ENCODE results near the gene FTSJ3.
A peak's percentile ranks its signal among the peaks of the same experiment; 100 is the strongest.

Gene FTSJ3

DNA sequence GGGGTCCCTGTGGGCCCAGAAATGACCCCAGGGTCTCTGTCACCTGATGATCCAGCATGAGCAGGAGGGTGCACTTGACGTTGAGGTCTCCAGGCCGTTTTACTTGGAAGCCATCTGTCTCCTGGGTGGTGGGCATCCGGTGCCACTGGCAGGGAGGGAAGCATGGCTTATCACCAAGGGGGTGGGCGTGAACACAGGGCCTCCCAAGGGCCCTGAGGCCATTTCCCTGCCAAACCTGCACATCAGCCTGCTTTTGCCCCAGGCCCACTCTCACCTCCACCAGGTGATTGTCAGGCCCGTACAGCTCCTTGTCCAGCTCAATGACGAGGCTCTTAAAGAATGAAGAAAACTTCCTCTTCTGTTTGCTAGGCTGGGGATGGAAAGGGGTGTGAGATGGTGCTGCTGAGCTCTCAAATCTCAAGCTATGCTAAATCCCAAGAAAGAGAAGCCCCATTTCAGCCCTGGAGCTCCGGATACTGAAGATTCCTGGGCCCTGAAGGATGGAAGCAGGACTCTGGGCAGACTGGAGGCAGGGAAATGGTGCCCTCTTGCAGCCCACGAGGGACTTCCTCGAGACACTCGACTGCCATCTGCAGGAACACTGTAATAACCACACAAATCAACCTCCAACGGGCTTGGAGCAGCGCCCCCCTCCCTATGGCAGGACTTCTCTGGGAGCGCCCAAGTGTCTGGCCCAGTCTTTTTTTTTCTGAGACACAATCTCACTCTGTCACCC lies 7.1 kb upstream of the FTSJ3 start:
- Histone ChIP-seq H3K27ac (ENCODE audit: low read depth, low read length) (no peak overlapping the region), H3K36me3 (ENCODE audit: insufficient read depth, low read length) (peaks cover 17% of the 10 kb centered on the region; the same call in 1 of the 2 replicates)

DNA sequence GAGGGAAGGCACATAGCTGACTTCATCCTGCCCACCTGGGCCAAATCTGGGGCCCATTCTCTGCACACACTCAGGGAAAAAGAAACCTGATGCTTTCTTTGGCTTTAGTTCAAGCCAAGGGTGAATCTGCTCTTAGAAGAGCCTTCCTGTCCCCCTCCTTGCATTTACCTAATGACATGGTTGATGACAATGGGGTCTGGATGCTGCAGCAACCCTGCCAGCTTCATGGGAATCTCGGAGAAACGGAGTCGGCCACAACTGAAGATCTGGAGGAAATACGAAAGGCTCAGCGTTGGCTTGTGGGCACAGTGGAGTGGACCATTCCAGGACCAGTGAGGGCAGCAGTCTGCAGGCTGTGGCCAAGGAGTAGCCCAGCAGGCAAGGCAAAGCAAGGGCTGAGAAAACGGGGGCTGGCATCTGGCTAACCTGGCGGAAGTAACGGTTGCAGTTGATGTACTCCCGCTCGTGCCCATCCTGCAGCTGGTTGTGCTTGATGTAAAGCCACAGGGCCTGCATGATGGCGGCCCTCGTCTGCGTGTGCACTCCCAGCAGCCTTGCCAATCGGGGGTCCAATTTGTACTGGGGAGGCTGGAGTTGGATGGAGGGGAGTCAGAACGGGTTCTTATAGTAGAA lies 6.4 kb upstream of the FTSJ3 start:
- peaks cover 34% of the 10 kb centered on the region for H3K79me2 ChIP-seq (ENCODE audit: control insufficient read depth, insufficient read depth, low read length, unreplicated experiment)
- peaks cover 16% of the 10 kb centered on the region for H3K4me1 ChIP-seq (ENCODE audit: control insufficient read depth, insufficient read depth, low read length, unreplicated experiment)
- H3K27ac ChIP-seq (ENCODE audit: low read depth, low read length), result no peak overlapping the region
- H3K4me3 ChIP-seq (ENCODE audit: low read depth, low read length), result no peak overlapping the region
- no peak overlapping the region for H2AFZ ChIP-seq (ENCODE audit: low read length, unreplicated experiment)
- H3K36me3 ChIP-seq (ENCODE audit: insufficient read depth, low read length), result peaks cover 22% of the 10 kb centered on the region; the same call in 1 of the 2 replicates
- H3K27me3 ChIP-seq (ENCODE audit: insufficient read depth, low read length), result no peaks in the 10 kb centered on the region

More for the DNA sequence above, 7.1 kb upstream of the FTSJ3 start:
- no peaks in the 10 kb centered on the region for H3K27me3 ChIP-seq (ENCODE audit: insufficient read depth, low read length)
- H3K4me1 ChIP-seq (ENCODE audit: control insufficient read depth, insufficient read depth, low read length, unreplicated experiment), result peaks cover 20% of the 10 kb centered on the region
- H3K4me3 ChIP-seq (ENCODE audit: low read depth, low read length), result no peak overlapping the region
- no peak overlapping the region for H2AFZ ChIP-seq (ENCODE audit: low read length, unreplicated experiment)
- H3K79me2 ChIP-seq (ENCODE audit: control insufficient read depth, insufficient read depth, low read length, unreplicated experiment), result peaks cover 29% of the 10 kb centered on the region

DNA sequence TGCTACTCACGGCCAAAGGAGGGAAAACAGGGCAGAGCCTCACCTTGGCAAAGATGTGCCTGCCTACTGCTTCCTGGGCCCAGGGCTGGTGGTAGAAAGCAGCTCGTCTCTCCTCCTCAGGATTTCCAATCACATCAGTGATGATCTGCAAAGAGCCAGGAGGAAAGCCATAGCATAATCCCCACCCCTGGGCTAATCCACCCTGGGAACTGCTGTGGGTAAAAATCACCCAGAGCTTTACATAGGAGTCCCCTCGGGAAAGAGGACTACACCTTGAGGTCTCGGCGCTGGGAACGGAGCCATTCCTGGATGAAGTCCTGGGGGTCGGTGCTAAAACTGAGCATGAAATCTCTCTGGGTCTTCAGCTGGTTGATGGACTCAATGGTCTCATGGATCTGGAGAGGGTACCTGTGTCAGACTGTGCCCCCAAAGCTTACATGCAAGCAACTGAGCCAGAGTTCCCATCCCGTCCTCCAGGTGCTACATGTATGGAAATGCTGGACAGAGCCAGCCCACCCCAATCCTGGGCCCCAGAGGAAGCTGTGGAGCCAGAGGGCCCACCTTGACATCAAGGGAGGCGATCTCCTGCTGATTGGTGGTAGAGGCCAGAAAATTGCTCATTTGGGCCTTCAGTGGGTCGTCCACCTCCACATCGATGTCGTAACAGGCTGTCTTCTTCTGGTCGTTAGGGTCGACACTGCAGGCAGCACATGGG lies 5.7 kb upstream of the FTSJ3 start:
- no peak overlapping the region for H3K27ac ChIP-seq (ENCODE audit: low read depth, low read length)
- peaks cover 25% of the 10 kb centered on the region; the same call in 1 of the 2 replicates for H3K36me3 ChIP-seq (ENCODE audit: insufficient read depth, low read length)
- H2AFZ ChIP-seq (ENCODE audit: low read length, unreplicated experiment), result no peak overlapping the region
- peaks cover 37% of the 10 kb centered on the region for H3K79me2 ChIP-seq (ENCODE audit: control insufficient read depth, insufficient read depth, low read length, unreplicated experiment)
- peaks cover 16% of the 10 kb centered on the region for H3K4me1 ChIP-seq (ENCODE audit: control insufficient read depth, insufficient read depth, low read length, unreplicated experiment)
- no peaks in the 10 kb centered on the region for H3K27me3 ChIP-seq (ENCODE audit: insufficient read depth, low read length)
- H3K4me3 ChIP-seq (ENCODE audit: low read depth, low read length), result no peak overlapping the region

DNA sequence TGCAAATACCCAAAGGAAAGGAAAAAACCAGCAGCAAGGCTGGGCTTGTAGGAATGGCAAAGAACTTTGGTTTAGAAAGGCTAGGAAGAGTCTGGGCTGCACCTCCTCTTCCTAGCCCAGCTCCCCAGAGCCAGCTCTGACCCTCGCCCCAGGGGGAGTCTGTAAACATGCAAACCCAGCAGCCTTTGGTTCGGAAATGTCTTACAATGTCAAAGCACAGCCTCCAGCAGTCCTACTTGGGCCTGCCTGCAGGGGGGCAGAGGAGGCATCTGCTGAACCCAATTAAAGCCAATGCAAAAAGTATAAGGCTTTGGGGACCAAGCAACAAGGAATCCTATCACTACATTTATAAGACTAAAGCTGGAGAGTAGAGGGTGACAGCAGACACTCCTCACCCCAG lies 5.0 kb upstream of the FTSJ3 start:
- H3K4me3 ChIP-seq (ENCODE audit: low read depth, low read length), result no peak overlapping the region
- peaks cover 25% of the 10 kb centered on the region; the same call in 1 of the 2 replicates for H3K36me3 ChIP-seq (ENCODE audit: insufficient read depth, low read length)
- H3K4me1 ChIP-seq (ENCODE audit: control insufficient read depth, insufficient read depth, low read length, unreplicated experiment), result peaks cover 11% of the 10 kb centered on the region
- H3K79me2 ChIP-seq (ENCODE audit: control insufficient read depth, insufficient read depth, low read length, unreplicated experiment), result peaks cover 36% of the 10 kb centered on the region
- H3K27ac ChIP-seq (ENCODE audit: low read depth, low read length), result no peak overlapping the region
- H2AFZ ChIP-seq (ENCODE audit: low read length, unreplicated experiment), result no peak overlapping the region
- H3K27me3 ChIP-seq (ENCODE audit: insufficient read depth, low read length), result no peaks in the 10 kb centered on the region

DNA sequence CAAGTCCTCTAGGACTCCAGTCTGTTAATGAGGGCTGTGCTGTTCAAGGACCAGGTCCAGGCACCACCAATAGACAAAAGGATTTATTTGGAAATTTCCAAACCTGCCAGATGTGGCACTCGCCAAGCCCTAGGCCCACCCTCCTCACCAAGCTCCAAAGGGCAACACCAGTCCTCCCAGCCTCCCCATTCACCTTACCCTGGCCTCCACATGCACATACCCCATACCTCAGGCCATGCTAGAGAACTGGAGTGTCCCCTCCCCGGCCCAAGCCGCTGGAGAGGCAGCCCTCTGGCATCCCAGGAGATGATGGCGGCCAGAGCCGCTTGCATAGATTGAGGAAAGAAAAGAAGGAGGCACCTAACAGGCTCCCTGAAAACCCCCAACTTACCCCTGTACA lies 4.6 kb upstream of the FTSJ3 start:
- Histone ChIP-seq H3K4me3 (ENCODE audit: low read depth, low read length) (no peak overlapping the region), H3K4me1 (ENCODE audit: control insufficient read depth, insufficient read depth, low read length, unreplicated experiment) (peaks cover 11% of the 10 kb centered on the region), H2AFZ (ENCODE audit: low read length, unreplicated experiment) (no peak overlapping the region), H3K27me3 (ENCODE audit: insufficient read depth, low read length) (no peaks in the 10 kb centered on the region), H3K27ac (ENCODE audit: low read depth, low read length) (no peak overlapping the region), H3K79me2 (ENCODE audit: control insufficient read depth, insufficient read depth, low read length, unreplicated experiment) (peaks cover 33% of the 10 kb centered on the region), H3K36me3 (ENCODE audit: insufficient read depth, low read length) (peaks cover 25% of the 10 kb centered on the region; the same call in 1 of the 2 replicates)

DNA sequence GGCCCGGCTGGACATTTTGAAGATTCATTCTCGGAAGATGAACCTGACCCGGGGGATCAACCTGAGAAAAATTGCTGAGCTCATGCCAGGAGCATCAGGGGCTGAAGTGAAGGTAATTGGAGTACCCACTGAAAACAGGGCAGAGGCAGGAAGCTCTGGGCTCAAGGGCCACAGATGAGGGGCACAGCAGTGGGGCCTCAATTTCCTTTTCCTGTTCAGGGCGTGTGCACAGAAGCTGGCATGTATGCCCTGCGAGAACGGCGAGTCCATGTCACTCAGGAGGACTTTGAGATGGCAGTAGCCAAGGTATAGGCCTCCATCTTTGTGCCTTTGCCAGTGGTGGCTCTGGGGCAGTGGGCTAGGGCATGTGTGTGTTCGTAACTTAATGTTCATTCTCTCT lies 4.0 kb upstream of the FTSJ3 start:
- no peak overlapping the region for H2AFZ ChIP-seq (ENCODE audit: low read length, unreplicated experiment)
- H3K36me3 ChIP-seq (ENCODE audit: insufficient read depth, low read length), result peaks cover 25% of the 10 kb centered on the region; the same call in 1 of the 2 replicates
- H3K27me3 ChIP-seq (ENCODE audit: insufficient read depth, low read length), result no peaks in the 10 kb centered on the region
- H3K4me1 ChIP-seq (ENCODE audit: control insufficient read depth, insufficient read depth, low read length, unreplicated experiment), result peaks cover 11% of the 10 kb centered on the region
- H3K79me2 ChIP-seq (ENCODE audit: control insufficient read depth, insufficient read depth, low read length, unreplicated experiment), result peaks cover 30% of the 10 kb centered on the region
- no peak overlapping the region for H3K4me3 ChIP-seq (ENCODE audit: low read depth, low read length)
- no peak overlapping the region for H3K27ac ChIP-seq (ENCODE audit: low read depth, low read length)

DNA sequence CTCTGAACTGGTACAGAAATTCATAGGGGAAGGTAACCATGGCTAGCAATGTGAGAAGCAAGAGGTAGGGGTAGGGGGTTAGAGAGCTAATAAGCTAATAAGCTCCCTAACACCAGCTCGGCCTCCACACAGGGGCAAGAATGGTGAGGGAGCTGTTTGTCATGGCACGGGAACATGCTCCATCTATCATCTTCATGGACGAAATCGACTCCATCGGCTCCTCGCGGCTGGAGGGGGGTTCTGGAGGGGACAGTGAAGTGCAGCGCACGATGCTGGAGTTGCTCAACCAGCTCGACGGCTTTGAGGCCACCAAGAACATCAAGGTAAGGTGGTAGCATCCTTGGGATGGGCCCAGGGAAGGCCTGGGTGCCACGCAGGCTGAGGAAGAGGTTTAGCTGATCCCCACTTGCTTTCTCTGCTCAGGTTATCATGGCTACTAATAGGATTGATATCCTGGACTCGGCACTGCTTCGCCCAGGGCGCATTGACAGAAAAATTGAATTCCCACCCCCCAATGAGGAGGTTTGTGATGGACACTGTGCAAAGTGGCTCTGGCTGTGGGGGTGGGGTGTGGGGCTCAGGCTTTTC lies 3.5 kb upstream of the FTSJ3 start:
- Histone ChIP-seq H3K27me3 (ENCODE audit: insufficient read depth, low read length) (no peaks in the 10 kb centered on the region), H3K4me3 (ENCODE audit: low read depth, low read length) (no peak overlapping the region), H3K36me3 (ENCODE audit: insufficient read depth, low read length) (peaks cover 25% of the 10 kb centered on the region; the same call in 1 of the 2 replicates), H2AFZ (ENCODE audit: low read length, unreplicated experiment) (no peak overlapping the region), H3K79me2 (ENCODE audit: control insufficient read depth, insufficient read depth, low read length, unreplicated experiment) (peaks cover 33% of the 10 kb centered on the region), H3K4me1 (ENCODE audit: control insufficient read depth, insufficient read depth, low read length, unreplicated experiment) (peaks cover 12% of the 10 kb centered on the region), H3K27ac (ENCODE audit: low read depth, low read length) (no peak overlapping the region)

DNA sequence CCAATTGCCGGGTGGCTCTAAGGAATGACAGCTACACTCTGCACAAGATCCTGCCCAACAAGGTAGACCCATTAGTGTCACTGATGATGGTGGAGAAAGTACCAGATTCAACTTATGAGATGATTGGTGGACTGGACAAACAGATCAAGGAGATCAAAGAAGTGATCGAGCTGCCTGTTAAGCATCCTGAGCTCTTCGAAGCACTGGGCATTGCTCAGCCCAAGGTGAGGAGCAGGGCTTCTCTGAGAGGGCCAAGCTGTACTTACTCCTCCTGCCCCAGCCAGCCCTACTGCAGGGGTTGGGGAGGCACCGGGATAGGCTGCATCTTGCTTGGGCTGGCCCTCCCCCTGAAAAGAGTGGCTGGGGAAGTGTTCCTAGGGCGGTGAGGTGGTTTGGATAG lies 2.8 kb upstream of the FTSJ3 start:
- H3K36me3 ChIP-seq (ENCODE audit: insufficient read depth, low read length), result peaks cover 28% of the 10 kb centered on the region
- peaks cover 40% of the 10 kb centered on the region for H3K79me2 ChIP-seq (ENCODE audit: control insufficient read depth, insufficient read depth, low read length, unreplicated experiment)
- H3K4me3 ChIP-seq (ENCODE audit: low read depth, low read length), result no peak overlapping the region

DNA sequence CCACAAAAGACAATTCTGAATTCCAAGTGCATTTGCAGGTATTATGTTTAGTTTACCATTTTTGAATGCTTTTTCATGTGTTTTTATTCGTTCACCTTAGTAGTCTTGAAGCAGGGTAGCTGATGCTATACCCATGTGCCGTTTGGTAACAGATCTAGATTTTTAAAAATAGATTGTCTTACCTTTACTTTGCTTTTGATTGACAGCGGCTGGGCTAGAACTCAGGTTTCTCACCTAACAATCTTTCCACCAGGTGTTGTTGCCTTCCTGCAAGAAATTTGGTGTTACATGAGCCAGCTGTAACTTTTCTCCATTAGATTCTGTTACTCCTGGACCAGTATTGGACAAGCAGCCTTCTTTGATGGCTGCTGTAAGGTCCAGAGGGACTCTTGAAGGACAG lies 1.5 kb upstream of the FTSJ3 start:
- H2AFZ ChIP-seq (ENCODE audit: low read length, unreplicated experiment), result no peak overlapping the region
- no peak overlapping the region for H3K27ac ChIP-seq (ENCODE audit: low read depth, low read length)
- H3K4me1 ChIP-seq (ENCODE audit: control insufficient read depth, insufficient read depth, low read length, unreplicated experiment), result peaks cover 19% of the 10 kb centered on the region
- peak overlapping the region; percentile 90 for H3K4me3 ChIP-seq (ENCODE audit: low read depth, low read length)
- peaks cover 49% of the 10 kb centered on the region for H3K79me2 ChIP-seq (ENCODE audit: control insufficient read depth, insufficient read depth, low read length, unreplicated experiment)
- H3K36me3 ChIP-seq (ENCODE audit: insufficient read depth, low read length), result peaks cover 36% of the 10 kb centered on the region
- no peaks in the 10 kb centered on the region for H3K27me3 ChIP-seq (ENCODE audit: insufficient read depth, low read length)

More for the DNA sequence above, 2.8 kb upstream of the FTSJ3 start:
- H3K4me1 ChIP-seq (ENCODE audit: control insufficient read depth, insufficient read depth, low read length, unreplicated experiment), result peaks cover 19% of the 10 kb centered on the region
- no peak overlapping the region for H3K27ac ChIP-seq (ENCODE audit: low read depth, low read length)
- H3K27me3 ChIP-seq (ENCODE audit: insufficient read depth, low read length), result no peaks in the 10 kb centered on the region
- H2AFZ ChIP-seq (ENCODE audit: low read length, unreplicated experiment), result no peak overlapping the region

DNA sequence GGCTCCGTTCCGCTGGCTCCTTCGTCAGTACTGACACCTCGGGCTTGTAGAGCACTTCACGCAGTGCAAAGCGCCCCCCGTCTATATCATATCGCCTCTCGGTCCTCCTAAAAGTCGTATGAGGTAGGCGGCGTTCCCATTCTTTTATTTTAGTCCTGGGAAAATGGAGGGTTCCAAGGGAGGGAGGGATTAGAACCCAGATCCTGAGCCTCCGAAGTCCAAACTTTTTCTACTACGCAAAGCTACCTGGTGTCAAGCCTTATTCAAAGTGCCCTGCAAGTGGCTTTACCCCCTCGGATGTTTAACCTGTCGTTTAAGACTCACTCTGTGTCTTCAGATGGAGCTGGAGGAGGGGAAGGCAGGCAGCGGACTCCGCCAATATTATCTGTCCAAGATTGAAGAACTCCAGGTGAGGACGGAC lies 348 bp upstream of the FTSJ3 start:
- peaks cover 49% of the 10 kb centered on the region for H3K79me2 ChIP-seq (ENCODE audit: control insufficient read depth, insufficient read depth, low read length, unreplicated experiment)
- H3K4me3 ChIP-seq (ENCODE audit: low read depth, low read length), result peak overlapping the region; percentile 90
- H3K36me3 ChIP-seq (ENCODE audit: insufficient read depth, low read length), result peaks cover 42% of the 10 kb centered on the region
- H3K27ac ChIP-seq (ENCODE audit: low read depth, low read length), result peak overlapping the region; percentile 96
- no peaks in the 10 kb centered on the region for H3K27me3 ChIP-seq (ENCODE audit: insufficient read depth, low read length)
- H3K4me1 ChIP-seq (ENCODE audit: control insufficient read depth, insufficient read depth, low read length, unreplicated experiment), result peaks cover 19% of the 10 kb centered on the region
- peak overlapping the region; percentile 6 for H2AFZ ChIP-seq (ENCODE audit: low read length, unreplicated experiment)
